ENCODE results near the gene LASP1. TPM values are rescaled to one million over a fixed set of nuclear protein-coding genes. Genes with fewer than 3 reads are reported as not detected.

The LASP1 gene
- total and polyA plus RNA-seq, 2 of the 8 experiments (the other 6 are each of a cell fraction or from before 2014, with no cell fraction given) = 114 to 180 TPM

GRCh38 chr17:38870259-38871165 lies 654 bp downstream of the LASP1 start (continued):
- TF ChIP-seq SUZ12 (IDR thresholded peaks at IDR 0.05; ENCODE audit: low read length) = no peak
- peak; percentile 18 for TF ChIP-seq KDM4A (IDR thresholded peaks at IDR 0.05; ENCODE audit: low read depth, low read length, severe bottlenecking)
- peak in 1 of 2 experiments; percentile 5; a peak in 1 of 3 replicates for TF ChIP-seq POLR2A (IDR thresholded peaks at IDR 0.05; ENCODE audit: control extremely low read depth in 1 of 2, low read depth in 2 of 2, low read length in 2 of 2)
- TF ChIP-seq CREB1 (IDR thresholded peaks at IDR 0.05) = no peak
- peak; percentile 39; the same call in 1 of the 2 replicates for TF ChIP-seq TAF1 (IDR thresholded peaks at IDR 0.05; ENCODE audit: low read depth, low read length)
- no peak for TF ChIP-seq CTCF (IDR thresholded peaks at IDR 0.05; ENCODE audit: control extremely low read depth in 1 of 3, insufficient read depth in 1 of 3, low read depth in 1 of 3, low read length in 3 of 3)
- TF ChIP-seq ATF2 (IDR thresholded peaks at IDR 0.05; ENCODE audit: low read length) = no peak
- TF ChIP-seq KDM1A (IDR thresholded peaks at IDR 0.05; ENCODE audit: borderline replicate concordance, low read length) = no peak

Measured in H1 (cell line).